GM12801 (cell line): Measurements from ENCODE around the gene TAS2R31.

ENCODE experiments used
- CTCF ChIP-seq: IDR thresholded peaks from one replicate; pipeline ENCODE4 v1.5.1; 2011; ENCODE audit warnings: control low read depth; ENCODE audit not compliant: insufficient read length; ENCODE audit errors: extremely low read depth

TAS2R31 gene

GRCh38 chr12:11031307-11031706, at the start of gene TAS2R31:
Gene TAS2R31 (minus strand): TSS chr12:11031407. CDS start chr12:11031335, 72 bp downstream.
- no peak for TF ChIP-seq CTCF

- no peak for TF ChIP-seq CTCF
Observed at GRCh38 chr12:11078246-11078645, 47.0 kb upstream of the TAS2R31 start.

GRCh38 chr12:11075642-11076041, 44.4 kb upstream of the TAS2R31 start:
- no peak for TF ChIP-seq CTCF

- TF ChIP-seq CTCF = no peak
Observed at GRCh38 chr12:11071414-11071813, 40.2 kb upstream of the TAS2R31 start.

GRCh38 chr12:11070999-11071398, 39.8 kb upstream of the TAS2R31 start:
- no peak for TF ChIP-seq CTCF

- TF ChIP-seq CTCF = no peak
Observed at GRCh38 chr12:11069854-11070365, 38.7 kb upstream of the TAS2R31 start.

- no peak for TF ChIP-seq CTCF
Observed at GRCh38 chr12:11067514-11067913, 36.3 kb upstream of the TAS2R31 start.
